ENCODE measurements around the gene DYRK1A.

Gene DYRK1A

GRCh38 chr21:37416914-37417313 lies 50.3 kb downstream of the DYRK1A start:
- no peak overlapping the region for H3K27ac ChIP-seq

GRCh38 chr21:37419228-37419906 lies 52.8 kb downstream of the DYRK1A start:
- no peak for DNase-seq
- H3K27ac ChIP-seq: no peak overlapping the region
- no peak overlapping the region for H3K4me3 ChIP-seq (ENCODE audit: low read depth, low read length)
- TF ChIP-seq, protein P1, sequence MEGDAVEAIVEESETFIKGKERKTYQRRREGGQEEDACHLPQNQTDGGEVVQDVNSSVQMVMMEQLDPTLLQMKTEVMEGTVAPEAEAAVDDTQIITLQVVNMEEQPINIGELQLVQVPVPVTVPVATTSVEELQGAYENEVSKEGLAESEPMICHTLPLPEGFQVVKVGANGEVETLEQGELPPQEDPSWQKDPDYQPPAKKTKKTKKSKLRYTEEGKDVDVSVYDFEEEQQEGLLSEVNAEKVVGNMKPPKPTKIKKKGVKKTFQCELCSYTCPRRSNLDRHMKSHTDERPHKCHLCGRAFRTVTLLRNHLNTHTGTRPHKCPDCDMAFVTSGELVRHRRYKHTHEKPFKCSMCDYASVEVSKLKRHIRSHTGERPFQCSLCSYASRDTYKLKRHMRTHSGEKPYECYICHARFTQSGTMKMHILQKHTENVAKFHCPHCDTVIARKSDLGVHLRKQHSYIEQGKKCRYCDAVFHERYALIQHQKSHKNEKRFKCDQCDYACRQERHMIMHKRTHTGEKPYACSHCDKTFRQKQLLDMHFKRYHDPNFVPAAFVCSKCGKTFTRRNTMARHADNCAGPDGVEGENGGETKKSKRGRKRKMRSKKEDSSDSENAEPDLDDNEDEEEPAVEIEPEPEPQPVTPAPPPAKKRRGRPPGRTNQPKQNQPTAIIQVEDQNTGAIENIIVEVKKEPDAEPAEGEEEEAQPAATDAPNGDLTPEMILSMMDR (IDR thresholded peaks at IDR 0.05; ENCODE audit: low read depth, low read length): no peak
- no peaks in the 10 kb centered on the region for H3K9me3 ChIP-seq (ENCODE audit: severe bottlenecking)
- no peaks in the 10 kb centered on the region for H3K27me3 ChIP-seq (ENCODE audit: insufficient read depth, low read depth, severe bottlenecking)
- peaks cover 21% of the 10 kb centered on the region for H3K36me3 ChIP-seq

More at GRCh38 chr21:37416914-37417313, 50.3 kb downstream of the DYRK1A start:
- Histone ChIP-seq H3K36me3 (peaks cover 7% of the 10 kb centered on the region), H3K27me3 (ENCODE audit: insufficient read depth, low read depth, severe bottlenecking) (no peaks in the 10 kb centered on the region), H3K4me3 (ENCODE audit: low read depth, low read length) (no peak overlapping the region), H3K9me3 (ENCODE audit: severe bottlenecking) (no peaks in the 10 kb centered on the region)
- no peak for DNase-seq
- TF ChIP-seq, protein P1 (IDR thresholded peaks at IDR 0.05; ENCODE audit: low read depth, low read length): no peak

GRCh38 chr21:37421306-37421705 lies 54.7 kb downstream of the DYRK1A start:
- peaks cover 30% of the 10 kb centered on the region for H3K36me3 ChIP-seq
- no peak overlapping the region for H3K4me3 ChIP-seq (ENCODE audit: low read depth, low read length)
- no peak overlapping the region for H3K27ac ChIP-seq
- DNase-seq: no peak
- no peaks in the 10 kb centered on the region for H3K27me3 ChIP-seq (ENCODE audit: insufficient read depth, low read depth, severe bottlenecking)
- TF ChIP-seq, protein P1 (IDR thresholded peaks at IDR 0.05; ENCODE audit: low read depth, low read length): no peak
- H3K9me3 ChIP-seq (ENCODE audit: severe bottlenecking): no peaks in the 10 kb centered on the region

DNA sequence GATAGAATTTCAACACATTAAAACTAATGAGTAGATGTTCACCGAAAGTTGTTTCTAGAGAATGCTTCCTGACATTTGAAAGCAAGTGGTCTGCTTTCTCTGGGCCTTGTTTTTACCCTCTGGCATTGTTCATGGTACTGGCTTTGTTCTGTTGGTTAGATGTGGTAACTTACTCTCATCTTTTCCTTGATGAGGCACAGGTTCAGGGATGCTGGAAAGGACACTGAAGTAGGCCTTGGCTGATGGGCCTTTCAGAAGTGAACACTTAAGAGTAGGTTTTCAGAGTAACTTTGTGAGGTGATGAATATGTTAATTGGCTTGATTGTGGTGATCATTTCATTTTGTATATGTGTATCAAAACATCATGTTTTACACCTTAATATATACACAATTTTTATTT lies 55.8 kb downstream of the DYRK1A start:
- Histone ChIP-seq H3K27ac (no peak overlapping the region), H3K36me3 (peaks cover 30% of the 10 kb centered on the region), H3K27me3 (ENCODE audit: insufficient read depth, low read depth, severe bottlenecking) (no peaks in the 10 kb centered on the region), H3K4me3 (ENCODE audit: low read depth, low read length) (no peak overlapping the region), H3K9me3 (ENCODE audit: severe bottlenecking) (no peaks in the 10 kb centered on the region)
- TF ChIP-seq, protein P1 (IDR thresholded peaks at IDR 0.05; ENCODE audit: low read depth, low read length): no peak
- DNase-seq: no peak

DNA sequence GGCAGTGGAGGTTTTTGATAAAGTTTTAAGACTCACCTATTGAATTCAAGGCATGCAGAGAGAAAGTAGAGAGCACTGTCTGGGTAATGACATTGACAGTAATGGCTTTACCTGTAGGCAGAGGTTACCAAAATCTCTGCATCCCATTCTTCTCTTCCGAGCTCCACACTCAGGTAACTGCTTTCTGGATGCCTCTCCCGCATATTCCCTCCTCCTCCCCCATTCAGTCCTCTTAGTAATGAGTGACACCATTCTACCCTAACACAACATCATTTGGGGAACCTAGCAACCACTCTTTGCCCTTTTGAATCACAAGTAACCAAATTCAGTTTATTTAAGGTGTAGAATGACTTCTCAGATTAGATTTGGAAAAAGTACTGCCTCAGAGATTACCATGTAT lies 56.5 kb downstream of the DYRK1A start:
- no peak for DNase-seq
- H3K9me3 ChIP-seq (ENCODE audit: severe bottlenecking): no peaks in the 10 kb centered on the region
- no peak overlapping the region for H3K4me3 ChIP-seq (ENCODE audit: low read depth, low read length)
- H3K36me3 ChIP-seq: peaks cover 30% of the 10 kb centered on the region
- TF ChIP-seq, protein P1 (IDR thresholded peaks at IDR 0.05; ENCODE audit: low read depth, low read length): no peak
- no peak overlapping the region for H3K27ac ChIP-seq
- H3K27me3 ChIP-seq (ENCODE audit: insufficient read depth, low read depth, severe bottlenecking): no peaks in the 10 kb centered on the region

GRCh38 chr21:37424396-37424795 lies 57.8 kb downstream of the DYRK1A start:
- no peaks in the 10 kb centered on the region for H3K27me3 ChIP-seq (ENCODE audit: insufficient read depth, low read depth, severe bottlenecking)
- H3K9me3 ChIP-seq (ENCODE audit: severe bottlenecking): no peaks in the 10 kb centered on the region
- TF ChIP-seq, protein P1 (IDR thresholded peaks at IDR 0.05; ENCODE audit: low read depth, low read length): no peak
- no peak for DNase-seq
- no peak overlapping the region for H3K4me3 ChIP-seq (ENCODE audit: low read depth, low read length)
- peaks cover 38% of the 10 kb centered on the region for H3K36me3 ChIP-seq
- H3K27ac ChIP-seq: no peak overlapping the region
